ENCODE data around the gene FOXD4L6.
"Not testable (repeated sequence)": the region's sequence is repeated elsewhere in the genome, so short reads cannot be mapped to it uniquely, and the experiment has no call there.

- TF ChIP-seq POLR2A (IDR thresholded peaks at IDR 0.05); CTCF (IDR thresholded peaks at IDR 0.05 in 4 of 5, conservative IDR thresholded peaks at IDR 0.05 in 1 of 5): not testable (repeated sequence)
Observed at GRCh38 chr9:41090386-41090785, 38.1 kb downstream of the FOXD4L6 start.
